Measurements from ENCODE around the gene TRIM9.
A peak's percentile ranks its signal among the peaks of the same experiment; 100 is the strongest.

The TRIM9 gene

DNA sequence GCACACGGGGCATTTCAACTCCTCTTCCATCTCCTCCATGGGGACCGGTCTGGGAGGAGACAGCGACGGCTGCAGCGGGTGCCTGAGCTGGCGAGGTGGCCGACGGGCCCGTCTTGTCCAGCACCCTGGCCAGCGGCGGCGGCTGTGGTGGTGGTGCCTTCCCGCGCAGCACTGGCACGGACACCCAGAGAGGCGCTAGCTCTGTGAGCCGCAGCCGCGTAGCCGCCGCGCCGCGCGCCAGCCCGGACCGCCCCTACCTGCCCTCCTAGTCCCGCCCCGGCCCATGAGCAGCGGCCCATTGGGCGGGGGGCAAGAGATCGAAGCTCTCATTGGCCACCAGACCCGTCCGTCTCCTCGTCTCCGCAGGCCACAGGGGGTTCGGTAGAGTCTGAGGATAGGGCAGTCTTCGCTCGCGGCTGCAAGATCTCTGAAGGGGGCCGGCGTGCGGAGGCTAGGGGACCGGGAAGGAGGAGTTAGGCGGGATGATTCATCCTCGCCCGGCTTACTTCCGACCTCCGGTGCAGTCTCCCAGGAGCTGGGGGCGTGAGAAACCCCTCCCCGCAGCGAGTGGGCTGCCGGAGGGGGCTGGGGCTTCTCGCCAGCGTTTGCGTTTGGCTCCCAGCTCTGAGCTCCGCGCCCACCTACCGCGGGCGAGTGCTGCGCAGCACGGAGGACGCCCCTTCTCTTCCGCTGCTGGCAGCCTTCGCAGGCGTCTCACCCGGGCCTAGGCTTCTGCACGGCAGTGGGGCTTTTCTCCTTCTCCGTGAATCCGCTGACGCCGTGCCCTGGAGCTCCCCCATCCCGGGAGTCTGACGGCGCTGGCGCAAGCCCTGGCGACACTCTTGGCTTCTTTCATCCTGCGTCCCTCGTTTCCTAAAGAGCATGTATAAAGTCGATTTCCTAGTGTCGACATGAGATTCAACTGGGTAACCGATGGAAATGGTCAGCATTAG lies at the start of gene TRIM9:
Gene TRIM9, minus strand, starts transcription at position 205 of the 953 bp plus-strand sequence. Its CDS starts 166 bp downstream, at position 39.
- DNase-seq: peak; percentile 93

DNA sequence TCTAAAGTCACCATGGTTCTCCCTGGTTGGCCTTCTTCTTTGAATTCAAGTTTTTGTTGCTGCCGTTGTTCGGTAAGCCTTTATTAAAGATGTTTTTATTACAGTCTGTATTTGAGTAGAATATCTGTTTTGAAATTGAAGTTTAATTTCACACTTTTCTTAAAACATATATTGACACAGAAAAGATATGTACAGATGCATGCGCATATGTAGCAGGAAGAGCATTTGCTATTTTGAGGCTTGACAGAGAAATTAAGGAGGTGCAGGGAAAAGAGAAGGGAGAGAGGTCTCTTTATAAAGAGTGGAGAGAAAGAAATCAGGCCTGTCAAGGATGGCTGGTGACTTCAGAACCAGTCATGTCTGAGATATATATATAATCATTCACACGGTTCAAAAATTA lies 46.0 kb upstream of the TRIM9 start:
- no peak for DNase-seq

DNA sequence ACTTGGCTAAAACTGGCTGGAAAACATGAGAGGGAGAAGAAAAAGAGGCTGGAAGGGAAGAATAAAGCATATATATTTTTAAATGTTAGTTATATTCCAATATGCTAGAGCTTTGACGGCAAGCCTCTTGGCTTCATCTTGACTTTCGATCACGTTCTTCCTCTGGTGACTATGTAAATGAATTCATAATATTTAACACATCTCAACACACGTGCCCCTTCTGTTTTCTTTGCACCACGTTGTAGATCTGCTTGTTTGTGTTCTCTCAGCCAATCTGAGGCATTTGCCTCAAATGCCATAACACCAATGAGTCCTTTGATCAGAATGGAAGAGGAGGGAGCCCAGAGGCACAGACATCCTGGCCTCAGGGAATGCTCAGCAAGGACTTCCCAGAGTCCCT lies 45.4 kb upstream of the TRIM9 start:
- no peak for DNase-seq

- no peak for DNase-seq
Observed at GRCh38 chr14:51139121-51139681, 44.3 kb upstream of the TRIM9 start.

DNA sequence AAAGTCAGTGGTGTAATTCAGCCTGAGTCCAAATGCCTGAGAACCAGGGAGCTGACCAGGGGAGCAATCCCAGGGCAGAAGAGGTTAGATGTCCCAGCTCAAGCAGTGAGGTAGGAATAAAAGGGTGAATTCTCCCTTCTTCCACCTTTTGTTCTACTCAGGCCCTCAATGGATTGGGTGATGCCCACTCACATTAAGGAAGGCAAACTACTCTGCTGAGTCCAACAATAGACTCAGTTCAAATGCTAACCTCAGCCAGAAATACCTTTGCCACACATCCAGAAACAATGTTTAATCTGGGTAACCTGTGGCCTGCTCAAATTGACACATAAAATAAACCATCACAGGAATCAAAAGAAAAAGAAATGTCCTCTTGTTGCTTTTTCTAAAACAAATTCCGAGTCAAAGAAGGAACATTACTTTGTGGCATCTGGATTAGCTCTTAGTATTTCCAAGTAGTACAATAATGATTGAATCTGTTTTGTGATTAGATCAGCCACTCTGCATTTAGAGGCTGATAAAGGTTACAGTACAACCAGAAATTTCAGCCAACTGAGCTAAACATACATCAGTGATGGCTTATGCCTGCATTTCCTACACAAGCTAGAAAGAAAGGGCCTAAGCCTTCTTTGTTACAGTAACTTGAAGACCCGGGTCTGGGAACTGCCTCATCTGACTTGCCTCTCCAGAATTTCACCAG lies 43.6 kb upstream of the TRIM9 start:
- no peak for DNase-seq

DNA sequence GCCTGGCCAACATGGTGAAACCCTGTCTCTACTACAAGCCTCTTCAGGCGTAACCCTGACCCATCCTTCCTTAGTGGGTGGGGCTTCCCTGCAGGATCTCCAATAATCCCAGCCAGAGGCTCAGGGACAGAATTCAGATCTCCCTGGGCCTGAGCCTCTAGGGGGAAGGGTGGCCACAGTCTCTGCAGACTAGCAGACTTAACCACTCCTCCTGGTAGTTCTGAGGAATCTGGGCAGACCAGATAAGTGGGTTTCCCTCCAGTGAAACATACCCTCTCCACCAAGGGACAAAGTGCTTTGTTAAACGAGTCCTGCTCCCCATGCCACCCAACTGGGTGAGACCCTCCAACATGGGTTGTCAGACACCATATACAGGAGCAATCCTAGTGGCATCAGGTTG lies 36.6 kb upstream of the TRIM9 start:
- DNase-seq: no peak

- DNase-seq: no peak
Observed at GRCh38 chr14:51129130-51129529, 34.2 kb upstream of the TRIM9 start.

- DNase-seq: no peak
Observed at GRCh38 chr14:51124029-51124428, 29.1 kb upstream of the TRIM9 start.

GRCh38 chr14:51121096-51121495 lies 26.2 kb upstream of the TRIM9 start:
- DNase-seq: no peak

- DNase-seq: no peak
Observed at GRCh38 chr14:51119411-51120051, 24.6 kb upstream of the TRIM9 start.

DNA sequence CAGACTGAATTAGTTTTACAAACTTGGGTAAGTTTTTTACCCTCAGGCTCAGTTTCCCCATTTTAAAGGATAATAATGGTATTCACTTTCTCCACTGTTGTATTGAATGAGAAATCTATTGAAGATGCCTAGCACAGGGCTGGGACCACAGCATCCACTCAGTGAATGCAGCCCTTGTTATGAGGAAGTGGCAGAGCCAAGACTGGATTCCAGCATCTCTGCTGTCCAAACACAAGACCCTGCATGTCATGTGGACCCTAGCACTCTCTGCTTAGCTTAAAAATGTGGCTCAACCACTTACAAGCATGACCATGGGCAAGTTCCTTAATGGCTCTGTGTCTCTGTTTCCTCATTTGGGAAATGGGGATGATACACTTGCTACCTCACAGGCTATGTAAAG lies 24.1 kb upstream of the TRIM9 start:
- no peak for DNase-seq

- no peak for DNase-seq
Observed at GRCh38 chr14:51117593-51117992, 22.7 kb upstream of the TRIM9 start.

GRCh38 chr14:51116682-51117081 lies 21.8 kb upstream of the TRIM9 start:
- no peak for DNase-seq

DNA sequence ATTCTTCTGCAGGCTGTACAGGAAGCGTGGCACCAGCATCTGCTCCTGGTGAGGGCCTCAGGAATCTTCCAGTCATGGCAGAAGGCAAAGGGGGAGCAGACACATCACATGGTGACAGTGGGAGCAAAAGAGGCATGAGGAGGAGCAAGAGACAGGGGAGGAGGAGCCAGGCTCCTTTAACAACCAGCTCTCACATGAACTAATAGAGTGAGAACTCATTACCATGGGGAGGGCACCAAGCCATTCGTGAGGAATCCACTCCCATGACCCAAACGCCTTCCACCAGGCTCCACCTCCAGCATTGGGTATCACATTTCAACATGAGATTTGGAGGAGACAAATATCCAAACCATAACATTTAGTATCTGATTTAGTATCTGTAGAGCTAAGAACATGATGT lies 14.7 kb upstream of the TRIM9 start:
- no peak for DNase-seq

DNA sequence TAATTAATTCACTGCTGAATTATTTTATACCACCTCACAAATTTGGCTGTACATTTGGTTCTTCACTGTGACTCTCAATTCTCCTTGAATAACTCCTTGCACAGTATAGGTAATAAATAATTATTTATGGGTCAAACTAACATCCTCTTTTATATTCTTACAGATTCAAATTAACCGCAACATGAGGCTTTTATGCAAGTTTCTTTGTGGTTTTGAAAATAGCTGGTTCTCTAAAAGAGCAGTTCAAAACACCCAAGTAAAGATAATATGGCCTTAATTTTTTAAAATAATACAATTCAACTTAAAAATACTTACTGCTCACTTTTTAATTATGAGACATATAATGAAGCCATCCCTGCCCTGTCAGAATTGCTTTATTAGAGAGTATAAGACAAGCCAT lies 12.9 kb upstream of the TRIM9 start:
- DNase-seq: no peak

- no peak for DNase-seq
Observed at GRCh38 chr14:51104467-51104866, 9.6 kb upstream of the TRIM9 start.

DNA sequence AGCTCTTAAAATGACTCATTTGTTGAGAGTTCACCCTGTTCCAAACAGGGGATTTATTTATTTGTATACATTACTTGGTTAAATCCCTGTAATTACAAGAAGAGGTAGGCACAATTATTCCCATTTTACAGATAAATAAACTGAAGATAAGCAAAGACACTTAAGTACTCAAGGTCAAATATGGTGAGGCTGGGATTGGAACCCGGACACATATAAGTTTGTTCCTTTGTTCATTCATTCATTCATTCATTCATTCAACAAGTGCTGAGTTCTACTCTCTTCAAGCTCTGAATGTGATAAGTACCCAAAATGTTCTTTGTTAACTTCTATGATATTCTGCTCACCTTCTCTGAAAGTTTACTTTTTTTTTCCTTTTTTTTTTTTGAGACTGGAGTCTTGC lies 2.4 kb upstream of the TRIM9 start:
- DNase-seq: no peak

GRCh38 chr14:51096870-51097269 lies 2.0 kb upstream of the TRIM9 start:
- DNase-seq: no peak

DNA sequence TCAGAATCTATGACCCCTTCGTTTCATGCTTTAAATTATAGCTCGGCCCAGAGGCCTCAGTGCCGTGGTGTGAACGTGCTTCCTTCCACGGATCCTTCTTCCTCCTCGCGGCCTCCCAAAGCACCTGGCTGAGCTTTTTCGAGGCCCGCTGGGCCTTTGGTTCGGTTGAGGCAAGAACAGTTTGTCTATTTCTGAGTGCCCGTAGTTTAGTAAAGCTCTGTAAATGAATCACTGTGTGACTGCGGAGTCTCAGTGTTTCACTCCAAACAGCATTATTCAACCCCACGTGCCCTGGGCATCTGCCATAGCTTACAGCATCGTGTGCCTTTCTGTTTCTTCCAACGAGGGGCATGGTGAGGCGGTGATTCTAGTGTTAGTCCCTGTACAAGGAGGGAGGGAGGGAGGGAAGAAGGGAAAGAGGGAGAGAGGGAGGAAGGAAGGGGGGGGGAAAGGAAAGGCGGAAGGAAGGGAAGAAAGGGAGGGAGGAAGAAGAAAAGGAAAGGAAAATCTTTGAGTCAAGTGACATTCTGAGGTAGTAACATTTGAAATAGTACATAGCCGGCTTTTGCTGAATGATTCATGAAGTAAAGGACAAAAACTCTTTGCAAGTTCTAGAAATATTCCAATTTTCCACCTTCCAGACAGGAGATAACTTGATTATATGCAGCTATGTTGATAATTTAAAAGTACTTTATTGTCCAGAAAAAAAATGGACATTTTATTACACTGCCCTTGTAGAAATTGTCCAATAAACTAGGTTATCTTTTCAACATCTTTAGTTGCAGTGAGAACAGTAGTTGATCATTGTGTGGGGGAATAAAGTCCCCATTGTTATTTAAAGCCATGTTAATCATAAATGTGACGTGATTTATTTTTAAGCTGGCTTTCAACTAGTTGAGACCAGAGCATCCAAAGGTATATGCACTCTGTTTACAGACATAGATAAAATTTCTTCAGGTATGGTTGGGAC lies 1.2 kb upstream of the TRIM9 start:
- DNase-seq: peak; percentile 27

- peak; percentile 8 for DNase-seq
Observed at GRCh38 chr14:51094282-51094821, 553 bp downstream of the TRIM9 start.

- DNase-seq: peak; percentile 61
Observed at GRCh38 chr14:51093371-51094281, 1.3 kb downstream of the TRIM9 start.

All from stimulated activated CD4-positive, alpha-beta T cell treated with anti-CD3 and anti-CD28 coated beads, Interleukin-1b, Interleukin-23, amount 100 ng/mL, for 48 hours (primary cell).